LNCaP clone FGC (cell line): ENCODE data around the gene SYTL5.

Experiments
- DNase-seq: peaks from one replicate; pipeline ENCODE4 v3.0.0-alpha.2; 2011; ENCODE audit warnings: low read depth
- H3K4me3 ChIP-seq: 2 replicates; pipeline ENCODE4 v1.5.1; 2011; ENCODE audit warnings: mild to moderate bottlenecking, low read depth, low read length, control low read depth
- TF ChIP-seq, protein P1 (sequence below): IDR thresholded peaks from 2 replicates; pipeline ENCODE4 v1.5.1; 2012; ENCODE audit warnings: mild to moderate bottlenecking; ENCODE audit not compliant: control insufficient read depth, insufficient read depth; ENCODE audit errors: extremely low read depth

The SYTL5 gene

DNA sequence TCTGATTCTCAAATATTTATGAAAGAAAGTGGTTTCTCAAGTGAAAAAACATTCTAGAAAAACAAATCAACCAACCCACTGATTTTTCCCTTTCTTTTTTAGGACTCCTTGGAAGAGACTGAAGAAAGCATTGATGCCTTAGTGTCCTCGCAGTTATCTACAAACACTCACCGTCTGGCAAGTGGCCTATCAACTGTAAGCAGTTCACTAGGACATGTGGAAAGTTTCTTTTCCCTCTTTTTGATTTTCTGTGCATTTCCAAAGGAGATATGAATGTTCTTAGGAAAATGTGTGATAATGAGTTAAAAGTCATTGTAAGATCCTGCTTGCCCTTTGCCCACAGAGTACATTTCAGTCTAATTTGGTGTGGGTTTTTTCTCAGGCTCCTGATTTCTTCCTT is 95.9 kb downstream of the SYTL5 start:
- TF ChIP-seq, protein P1, sequence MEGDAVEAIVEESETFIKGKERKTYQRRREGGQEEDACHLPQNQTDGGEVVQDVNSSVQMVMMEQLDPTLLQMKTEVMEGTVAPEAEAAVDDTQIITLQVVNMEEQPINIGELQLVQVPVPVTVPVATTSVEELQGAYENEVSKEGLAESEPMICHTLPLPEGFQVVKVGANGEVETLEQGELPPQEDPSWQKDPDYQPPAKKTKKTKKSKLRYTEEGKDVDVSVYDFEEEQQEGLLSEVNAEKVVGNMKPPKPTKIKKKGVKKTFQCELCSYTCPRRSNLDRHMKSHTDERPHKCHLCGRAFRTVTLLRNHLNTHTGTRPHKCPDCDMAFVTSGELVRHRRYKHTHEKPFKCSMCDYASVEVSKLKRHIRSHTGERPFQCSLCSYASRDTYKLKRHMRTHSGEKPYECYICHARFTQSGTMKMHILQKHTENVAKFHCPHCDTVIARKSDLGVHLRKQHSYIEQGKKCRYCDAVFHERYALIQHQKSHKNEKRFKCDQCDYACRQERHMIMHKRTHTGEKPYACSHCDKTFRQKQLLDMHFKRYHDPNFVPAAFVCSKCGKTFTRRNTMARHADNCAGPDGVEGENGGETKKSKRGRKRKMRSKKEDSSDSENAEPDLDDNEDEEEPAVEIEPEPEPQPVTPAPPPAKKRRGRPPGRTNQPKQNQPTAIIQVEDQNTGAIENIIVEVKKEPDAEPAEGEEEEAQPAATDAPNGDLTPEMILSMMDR, result no peak
- H3K4me3 ChIP-seq, result no peak overlapping the region
- no peak for DNase-seq

DNA sequence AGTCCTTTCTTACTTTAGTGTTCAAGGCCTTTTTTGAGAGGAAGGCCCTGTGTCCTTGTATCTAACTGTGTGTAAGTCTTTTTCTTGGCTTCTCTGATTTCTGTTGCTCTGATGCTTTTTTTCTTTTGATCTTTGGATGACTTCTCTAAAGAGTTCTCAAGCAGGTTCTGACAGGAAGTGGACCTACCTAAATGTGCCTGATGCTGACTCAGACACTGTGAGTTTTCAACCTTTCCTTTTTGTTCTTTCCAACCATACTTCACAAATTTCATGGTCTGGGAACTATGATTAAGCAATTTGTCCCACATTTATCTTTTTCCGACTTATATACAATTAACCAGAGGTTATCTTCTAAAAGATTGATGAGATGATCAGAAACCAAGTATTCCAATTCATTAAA is 96.5 kb downstream of the SYTL5 start:
- DNase-seq, result no peak
- TF ChIP-seq, protein P1, result no peak
- H3K4me3 ChIP-seq, result no peak overlapping the region

DNA sequence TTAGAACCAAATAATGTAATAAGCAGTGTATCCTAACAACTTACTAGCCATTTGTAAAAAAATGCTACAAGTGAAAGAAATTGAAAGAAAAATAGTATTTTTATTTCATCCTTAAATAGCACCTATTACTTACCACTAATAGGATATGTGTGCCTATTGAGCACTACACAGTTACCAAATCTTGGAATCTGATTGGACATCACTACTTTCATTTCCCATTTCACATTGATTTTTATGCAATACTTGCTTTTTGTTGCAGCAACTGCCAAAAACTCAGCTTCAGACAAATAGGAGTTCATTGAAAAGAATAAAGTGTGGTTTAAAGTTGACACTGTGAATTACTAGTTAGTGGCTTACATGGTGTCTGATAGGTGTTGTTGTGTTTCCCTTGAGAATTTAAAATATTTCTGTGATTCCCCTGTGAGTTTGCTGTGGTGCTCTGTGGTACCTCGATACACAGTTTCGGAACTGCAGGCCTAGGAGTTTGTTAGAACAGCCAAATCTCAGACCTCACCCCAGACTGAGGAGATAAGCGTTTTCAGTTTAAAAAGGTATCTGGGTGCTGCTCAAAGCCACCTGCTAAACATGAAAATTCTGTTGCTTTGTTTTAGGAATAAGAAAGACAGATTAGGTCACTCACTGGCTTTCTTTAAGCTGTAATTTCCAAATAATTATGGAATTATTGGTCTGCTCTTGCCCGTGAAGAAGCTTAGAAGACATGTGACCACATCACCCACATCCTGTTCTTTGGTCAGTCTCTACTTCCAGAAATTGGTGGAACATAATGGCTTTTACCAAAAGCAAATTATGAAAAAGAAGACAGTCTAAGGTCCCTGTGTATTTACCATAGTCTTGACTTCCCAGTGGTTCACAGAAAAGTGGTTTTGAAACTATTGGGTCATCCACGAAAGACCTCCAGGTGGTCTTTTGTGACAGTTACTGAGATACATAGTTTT is 97.8 kb downstream of the SYTL5 start:
- no peak for DNase-seq
- H3K4me3 ChIP-seq, result no peak overlapping the region
- TF ChIP-seq, protein P1, result no peak

DNA sequence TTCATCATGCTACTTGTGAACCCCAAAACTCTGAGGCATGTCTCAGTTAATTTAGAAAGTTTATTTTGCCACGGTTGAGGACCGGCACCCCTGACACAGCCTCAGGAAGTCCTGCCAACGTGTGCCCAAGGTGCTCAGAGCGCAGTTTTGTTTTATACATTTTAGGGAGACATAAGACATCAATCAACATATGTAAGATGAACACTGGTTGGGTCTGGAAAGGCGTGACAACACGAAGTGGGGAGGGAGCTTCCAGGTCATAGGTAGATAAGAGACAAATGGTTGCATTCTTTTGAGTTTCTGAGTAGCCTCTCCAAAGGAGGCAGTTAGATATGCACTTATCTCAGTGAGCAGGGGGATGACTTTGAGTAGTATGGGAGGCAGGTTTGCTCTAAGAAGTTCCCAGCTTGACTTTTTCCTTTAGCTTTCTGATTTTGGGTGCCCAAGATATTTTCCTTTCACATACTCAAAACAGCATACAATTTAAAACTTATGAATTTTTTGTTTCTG is 98.9 kb downstream of the SYTL5 start:
- TF ChIP-seq, protein P1, result no peak
- H3K4me3 ChIP-seq, result no peak overlapping the region
- no peak for DNase-seq

DNA sequence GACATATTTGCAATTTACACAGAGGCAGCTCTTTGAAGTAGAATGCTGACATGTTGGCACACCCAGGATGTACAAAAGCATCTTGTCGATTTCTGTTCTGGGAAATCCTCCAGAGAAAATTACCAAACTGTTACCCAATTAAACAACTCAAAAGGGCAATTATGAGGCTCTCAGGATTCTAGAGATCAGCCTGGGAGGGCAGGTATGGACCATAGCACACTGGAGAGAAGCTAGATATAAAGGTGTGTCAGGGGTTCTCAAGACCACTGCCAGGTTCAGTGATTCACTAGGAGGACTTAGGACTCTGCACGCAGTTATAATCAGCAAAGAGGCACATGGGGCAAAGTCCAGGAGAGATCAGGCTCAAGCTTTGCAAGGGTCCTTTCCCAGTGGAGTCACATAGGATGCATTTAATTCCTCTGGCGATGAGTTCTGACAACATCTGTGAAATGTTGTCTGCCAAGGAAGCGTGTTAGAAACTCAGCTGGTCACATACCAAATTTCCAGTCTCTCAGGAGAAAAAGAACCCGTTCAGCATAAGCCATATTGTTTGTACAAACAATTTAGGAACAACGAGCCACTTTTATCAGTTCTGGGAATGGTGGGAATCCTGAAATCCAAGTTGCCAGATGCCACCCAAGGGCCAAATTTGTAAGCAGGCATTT is 100.8 kb downstream of the SYTL5 start:
- DNase-seq, result no peak
- H3K4me3 ChIP-seq, result no peak overlapping the region
- TF ChIP-seq, protein P1, result no peak

DNA sequence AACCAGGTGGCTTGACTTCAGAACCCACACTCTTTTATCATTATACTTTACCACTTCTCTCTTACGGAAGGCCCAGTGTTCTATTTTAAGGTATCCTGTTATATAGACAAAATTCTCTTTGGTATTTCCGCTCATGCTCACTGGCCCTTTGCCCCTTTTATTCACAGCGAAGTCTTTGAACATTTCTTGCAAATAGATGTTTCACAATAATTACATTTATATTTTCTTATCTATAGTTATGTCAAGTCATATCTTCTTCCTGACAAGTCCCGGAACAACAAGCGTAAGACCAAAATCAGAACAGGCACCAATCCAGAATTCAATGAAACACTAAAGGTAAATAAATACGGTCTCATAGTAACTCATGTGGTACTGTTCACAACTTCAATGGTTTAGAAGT is 102.0 kb downstream of the SYTL5 start:
- H3K4me3 ChIP-seq, result no peak overlapping the region
- DNase-seq, result no peak
- TF ChIP-seq, protein P1, result no peak
